ENCODE measurements around the gene RGL3.

DNA sequence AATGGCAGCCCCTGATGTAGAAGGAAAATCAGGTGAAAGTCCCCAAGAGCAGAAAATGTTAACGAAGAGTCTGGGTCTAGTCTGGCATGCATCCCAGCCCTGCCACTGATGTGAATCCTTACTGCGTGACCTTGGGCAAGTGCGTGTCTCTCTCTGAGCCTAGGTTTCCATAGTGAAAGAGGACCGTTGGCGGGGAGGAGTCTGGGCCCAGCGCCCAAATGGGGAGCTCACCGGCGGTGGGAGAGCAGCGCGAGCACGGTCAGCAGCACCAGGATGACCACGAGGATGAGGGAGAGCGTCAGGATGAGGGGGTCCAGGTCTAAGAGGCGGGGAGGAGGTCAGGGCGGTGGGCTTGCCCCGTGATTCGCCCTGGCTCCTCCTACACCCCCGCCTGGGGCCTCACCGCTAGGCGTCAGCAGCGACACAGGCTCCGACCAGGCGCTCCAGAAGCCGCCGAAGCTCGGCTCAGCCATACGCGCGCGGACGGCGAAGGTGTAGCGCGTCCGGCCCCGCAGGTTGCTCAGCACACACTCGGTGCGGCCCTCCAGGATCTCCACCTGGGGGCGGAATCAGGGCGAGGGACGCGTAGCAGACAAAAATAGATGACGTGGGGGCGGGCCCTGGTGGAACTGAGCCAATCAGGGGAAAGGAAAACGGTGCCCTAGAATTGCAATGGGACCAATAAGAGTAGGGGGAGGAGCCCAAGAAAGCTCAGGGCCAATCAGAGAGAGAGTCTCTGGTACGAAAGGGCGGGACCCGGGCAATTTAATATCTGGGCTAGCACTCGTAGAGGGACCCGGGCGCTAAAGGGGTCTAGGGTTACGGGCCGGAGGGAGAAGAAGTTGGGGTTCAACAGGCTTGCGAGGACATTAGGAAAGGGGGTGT lies 38.2 kb downstream of the RGL3 start:
- TF ChIP-seq, protein P1, sequence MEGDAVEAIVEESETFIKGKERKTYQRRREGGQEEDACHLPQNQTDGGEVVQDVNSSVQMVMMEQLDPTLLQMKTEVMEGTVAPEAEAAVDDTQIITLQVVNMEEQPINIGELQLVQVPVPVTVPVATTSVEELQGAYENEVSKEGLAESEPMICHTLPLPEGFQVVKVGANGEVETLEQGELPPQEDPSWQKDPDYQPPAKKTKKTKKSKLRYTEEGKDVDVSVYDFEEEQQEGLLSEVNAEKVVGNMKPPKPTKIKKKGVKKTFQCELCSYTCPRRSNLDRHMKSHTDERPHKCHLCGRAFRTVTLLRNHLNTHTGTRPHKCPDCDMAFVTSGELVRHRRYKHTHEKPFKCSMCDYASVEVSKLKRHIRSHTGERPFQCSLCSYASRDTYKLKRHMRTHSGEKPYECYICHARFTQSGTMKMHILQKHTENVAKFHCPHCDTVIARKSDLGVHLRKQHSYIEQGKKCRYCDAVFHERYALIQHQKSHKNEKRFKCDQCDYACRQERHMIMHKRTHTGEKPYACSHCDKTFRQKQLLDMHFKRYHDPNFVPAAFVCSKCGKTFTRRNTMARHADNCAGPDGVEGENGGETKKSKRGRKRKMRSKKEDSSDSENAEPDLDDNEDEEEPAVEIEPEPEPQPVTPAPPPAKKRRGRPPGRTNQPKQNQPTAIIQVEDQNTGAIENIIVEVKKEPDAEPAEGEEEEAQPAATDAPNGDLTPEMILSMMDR (IDR thresholded peaks at IDR 0.05), result peak; percentile 79 to 86 (median 84)
- peak; percentile 85 for TF ChIP-seq POLR2A (IDR thresholded peaks at IDR 0.05)

All from right lobe of liver (tissue), 4 donors.